ENCODE data around the gene ACBD6. TPM values are rescaled to one million over a fixed set of nuclear protein-coding genes. Genes with fewer than 3 reads are reported as not detected.

Gene ACBD6
- total RNA-seq, 2 experiments from 2014 or later: 45.7 to 49.3 TPM

GRCh38 chr1:180381184-180381580 is 121.2 kb downstream of the ACBD6 start:
- no peak for ATAC-seq (ENCODE audit: low read depth)
- DNase-seq: no peak
- POLR2A ChIA-PET: no interaction called here
- H3K4me3 Mint-ChIP-seq: no peak overlapping the region
- H3K27ac Mint-ChIP-seq: no peak overlapping the region
- no peaks in the 10 kb centered on the region for H3K4me1 Mint-ChIP-seq
- peaks cover 43% of the 10 kb centered on the region for H3K36me3 Mint-ChIP-seq
- H3K27me3 Mint-ChIP-seq: no peaks in the 10 kb centered on the region
- peaks cover 28% of the 10 kb centered on the region for H3K9me3 Mint-ChIP-seq

GRCh38 chr1:180380259-180381183 is 121.9 kb downstream of the ACBD6 start:
- ATAC-seq (ENCODE audit: low read depth): no peak
- H3K27ac Mint-ChIP-seq: no peak overlapping the region

DNA sequence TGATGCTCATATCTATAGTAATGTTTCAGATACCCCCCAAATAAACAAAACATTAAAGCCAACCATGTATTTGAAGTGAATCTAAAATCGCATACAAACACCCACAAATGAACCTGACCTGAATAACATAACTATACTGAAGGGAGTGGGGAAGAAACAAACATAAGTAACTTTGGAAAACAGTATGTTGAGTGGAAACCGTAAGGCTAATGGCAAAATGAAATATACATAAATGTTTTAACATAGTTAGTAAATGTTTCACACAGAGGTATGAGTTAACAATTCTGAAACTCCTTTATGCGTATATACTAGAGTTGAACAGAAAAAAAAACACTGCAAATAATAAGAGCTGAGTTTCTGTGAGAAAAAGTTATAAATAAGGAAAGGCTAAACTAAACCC is 125.6 kb downstream of the ACBD6 start:
- POLR2A ChIA-PET: no interaction called here
- no peak overlapping the region for H3K27ac Mint-ChIP-seq
- peaks cover 20% of the 10 kb centered on the region for H3K9me3 Mint-ChIP-seq
- H3K36me3 Mint-ChIP-seq: peaks cover 39% of the 10 kb centered on the region
- ATAC-seq (ENCODE audit: low read depth) (no peak), DNase-seq (no peak)
- no peaks in the 10 kb centered on the region for H3K27me3 Mint-ChIP-seq
- H3K4me1 Mint-ChIP-seq: no peaks in the 10 kb centered on the region
- H3K4me3 Mint-ChIP-seq: no peak overlapping the region

More at GRCh38 chr1:180380259-180381183, 121.9 kb downstream of the ACBD6 start:
- Mint-ChIP-seq H3K36me3 (peaks cover 44% of the 10 kb centered on the region), H3K4me1 (no peaks in the 10 kb centered on the region), H3K27me3 (no peaks in the 10 kb centered on the region), H3K4me3 (no peak overlapping the region), H3K9me3 (peaks cover 30% of the 10 kb centered on the region)
- DNase-seq: no peak
- POLR2A ChIA-PET: no interaction called here

DNA sequence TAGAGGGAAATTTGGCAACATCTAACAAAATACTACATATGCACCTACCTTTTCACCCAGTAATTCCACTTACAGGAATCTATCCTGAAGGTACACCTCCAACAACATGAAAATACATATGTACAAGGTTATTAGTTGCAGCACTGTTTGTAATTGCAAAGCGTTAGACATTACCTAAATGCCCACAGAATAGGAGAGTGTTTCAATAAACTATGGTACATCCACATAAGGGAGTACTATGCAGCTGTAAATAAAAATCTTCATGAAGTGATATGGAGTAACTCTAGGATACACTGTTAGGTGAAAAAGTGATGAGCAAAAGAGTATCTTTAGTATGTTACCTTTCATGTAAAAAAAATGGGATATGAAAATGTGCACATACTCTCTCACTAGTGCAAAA is 126.1 kb downstream of the ACBD6 start:
- no peak overlapping the region for H3K27ac Mint-ChIP-seq
- no peak for ATAC-seq (ENCODE audit: low read depth)
- H3K4me1 Mint-ChIP-seq: no peaks in the 10 kb centered on the region
- no peak for DNase-seq
- H3K27me3 Mint-ChIP-seq: no peaks in the 10 kb centered on the region
- H3K36me3 Mint-ChIP-seq: peaks cover 42% of the 10 kb centered on the region
- POLR2A ChIA-PET: no interaction called here
- H3K9me3 Mint-ChIP-seq: peaks cover 20% of the 10 kb centered on the region
- H3K4me3 Mint-ChIP-seq: no peak overlapping the region

- H3K27me3 Mint-ChIP-seq: no peaks in the 10 kb centered on the region
- no peaks in the 10 kb centered on the region for H3K4me1 Mint-ChIP-seq
- no peak overlapping the region for H3K4me3 Mint-ChIP-seq
- DNase-seq (no peak), ATAC-seq (ENCODE audit: low read depth) (no peak)
- H3K9me3 Mint-ChIP-seq: peaks cover 8% of the 10 kb centered on the region
- no peak overlapping the region for H3K27ac Mint-ChIP-seq
- H3K36me3 Mint-ChIP-seq: peaks cover 17% of the 10 kb centered on the region
- POLR2A ChIA-PET: no interaction called here
Measured at GRCh38 chr1:180372728-180373127, 129.6 kb downstream of the ACBD6 start.

DNA sequence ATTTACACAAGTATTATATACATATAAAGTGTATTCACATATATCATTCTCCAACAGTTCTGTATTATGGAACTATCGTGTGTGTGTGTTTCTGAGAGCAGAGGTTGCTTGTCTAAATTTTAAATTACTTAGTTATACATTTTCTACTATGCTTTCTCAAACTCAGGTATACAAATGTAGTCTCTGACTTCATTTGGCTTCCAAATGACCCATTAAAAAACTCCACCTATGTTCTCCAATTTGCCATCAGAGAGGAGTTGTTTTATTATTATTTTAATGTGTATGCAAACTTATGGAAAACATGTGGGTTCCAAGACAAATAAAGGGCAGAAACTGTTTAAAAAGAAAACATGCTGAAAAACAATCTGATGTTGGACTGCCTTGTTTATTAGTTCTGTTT is 131.8 kb downstream of the ACBD6 start:
- H3K9me3 Mint-ChIP-seq: no peaks in the 10 kb centered on the region
- H3K4me3 Mint-ChIP-seq: no peak overlapping the region
- H3K27me3 Mint-ChIP-seq: no peaks in the 10 kb centered on the region
- no peak overlapping the region for H3K27ac Mint-ChIP-seq
- no peak for DNase-seq
- no peaks in the 10 kb centered on the region for H3K4me1 Mint-ChIP-seq
- ATAC-seq (ENCODE audit: low read depth): no peak
- peaks cover 7% of the 10 kb centered on the region for H3K36me3 Mint-ChIP-seq
- POLR2A ChIA-PET: no interaction called here

- Mint-ChIP-seq H3K36me3 (peaks cover 7% of the 10 kb centered on the region), H3K4me1 (no peaks in the 10 kb centered on the region), H3K27ac (no peak overlapping the region), H3K4me3 (no peak overlapping the region), H3K27me3 (no peaks in the 10 kb centered on the region), H3K9me3 (no peaks in the 10 kb centered on the region)
- no peak for ATAC-seq (ENCODE audit: low read depth)
- POLR2A ChIA-PET: no interaction called here
- no peak for DNase-seq
Measured at GRCh38 chr1:180370188-180370587, 132.2 kb downstream of the ACBD6 start.

- H3K27ac Mint-ChIP-seq: no peak overlapping the region
- no peak overlapping the region for H3K4me3 Mint-ChIP-seq
Measured at GRCh38 chr1:180369061-180369460, 133.3 kb downstream of the ACBD6 start.

DNA sequence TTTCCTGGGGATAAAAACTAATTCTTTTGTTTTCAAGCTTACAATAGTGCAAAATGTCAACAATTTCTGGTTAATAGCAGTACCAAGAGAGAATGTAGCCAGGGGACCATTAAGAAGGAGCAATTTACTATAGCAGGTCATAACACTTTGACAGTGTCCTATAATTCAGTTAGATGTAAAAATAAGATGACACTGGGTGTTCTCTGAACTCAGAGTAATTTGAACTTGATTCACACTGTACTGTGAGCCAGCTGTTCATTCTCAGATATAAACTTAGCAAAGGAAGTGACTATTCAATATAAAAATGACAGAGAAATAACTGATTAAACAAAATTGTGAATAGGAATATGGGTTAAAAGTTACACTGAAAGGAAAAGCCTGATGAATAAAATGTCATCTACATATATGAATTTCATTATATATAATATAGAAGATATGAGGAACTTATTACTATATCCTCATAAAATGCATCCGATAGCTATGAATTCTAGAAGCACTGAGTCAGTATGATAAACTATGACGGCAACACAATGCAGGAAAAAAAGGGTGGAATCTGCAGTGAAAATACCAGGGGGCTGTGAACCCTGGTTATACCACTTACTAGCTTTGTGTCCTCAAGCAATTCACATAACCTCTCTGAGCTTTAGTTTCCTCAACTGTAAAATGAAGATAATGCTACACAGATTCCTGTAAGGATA is 135.9 kb downstream of the ACBD6 start:
- no peak overlapping the region for H3K4me3 Mint-ChIP-seq
- DNase-seq: no peak
- POLR2A ChIA-PET: no interaction called here
- ATAC-seq (ENCODE audit: low read depth): no peak
- no peaks in the 10 kb centered on the region for H3K4me1 Mint-ChIP-seq
- no peaks in the 10 kb centered on the region for H3K27me3 Mint-ChIP-seq
- H3K36me3 Mint-ChIP-seq: peaks cover 2% of the 10 kb centered on the region
- no peak overlapping the region for H3K27ac Mint-ChIP-seq
- no peaks in the 10 kb centered on the region for H3K9me3 Mint-ChIP-seq

More at GRCh38 chr1:180369061-180369460, 133.3 kb downstream of the ACBD6 start:
- Mint-ChIP-seq H3K4me1 (no peaks in the 10 kb centered on the region), H3K36me3 (peaks cover 7% of the 10 kb centered on the region), H3K9me3 (no peaks in the 10 kb centered on the region), H3K27me3 (no peaks in the 10 kb centered on the region)
- POLR2A ChIA-PET: no interaction called here
- DNase-seq: no peak
- ATAC-seq (ENCODE audit: low read depth): no peak

DNA sequence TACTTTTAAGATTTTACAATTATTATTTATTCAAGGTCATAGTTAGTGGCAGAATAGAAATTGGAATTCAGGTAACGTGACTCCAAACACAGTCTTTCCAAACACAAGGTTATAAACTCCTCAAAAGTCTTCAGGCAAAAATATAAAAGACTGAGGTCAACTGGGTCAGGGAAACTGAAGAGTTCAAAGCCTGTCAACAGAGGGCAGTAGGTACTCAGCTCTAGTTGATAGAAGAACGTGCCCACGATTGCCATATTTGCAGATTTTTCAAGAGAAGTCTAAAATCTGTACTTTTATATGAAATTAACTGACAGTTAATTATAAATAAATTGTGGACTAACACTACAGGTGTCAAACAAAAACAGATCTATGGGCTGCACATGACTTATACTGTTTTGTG is 137.3 kb downstream of the ACBD6 start:
- no peak for ATAC-seq (ENCODE audit: low read depth)
- peaks cover 2% of the 10 kb centered on the region for H3K4me1 Mint-ChIP-seq

DNA sequence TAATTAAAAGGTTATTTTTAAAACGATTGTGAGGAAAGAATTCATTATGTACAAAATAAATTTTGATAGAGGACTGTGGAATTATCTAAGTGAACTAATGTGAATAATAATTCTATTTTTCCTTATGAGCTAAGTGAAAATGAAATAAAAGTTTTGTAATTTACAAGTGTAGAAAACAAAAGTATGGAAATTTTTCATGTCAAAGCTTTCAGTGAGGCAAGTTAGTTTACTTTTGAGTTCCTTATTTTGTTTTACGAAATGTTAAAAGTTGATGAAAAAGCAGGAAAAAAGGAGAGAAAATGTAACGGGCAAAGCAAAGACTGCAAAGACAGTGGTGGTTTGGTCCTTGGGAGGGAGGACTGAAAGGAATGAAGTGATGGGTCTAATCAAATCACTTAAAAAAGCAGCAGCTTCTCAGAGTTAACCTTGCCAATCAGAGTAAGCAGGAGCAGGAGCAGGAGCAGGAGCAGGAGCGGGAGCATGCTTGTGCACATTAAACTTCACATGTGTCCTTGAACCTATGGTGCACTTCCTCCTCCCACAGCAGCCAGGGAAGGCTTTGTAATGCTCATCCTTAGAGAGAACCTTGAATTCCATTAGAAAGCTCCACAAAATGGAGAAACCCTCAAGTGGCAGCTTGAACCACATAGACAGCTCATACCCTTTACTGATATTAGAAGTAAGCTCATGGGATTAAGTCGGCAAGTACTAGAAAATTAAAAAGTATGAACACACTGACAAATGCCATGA is 139.0 kb downstream of the ACBD6 start:
- no peak for DNase-seq
- Mint-ChIP-seq H3K9me3 (no peaks in the 10 kb centered on the region), H3K27me3 (no peaks in the 10 kb centered on the region), H3K4me3 (no peak overlapping the region), H3K36me3 (no peaks in the 10 kb centered on the region), H3K27ac (no peak overlapping the region), H3K4me1 (peaks cover 2% of the 10 kb centered on the region)
- POLR2A ChIA-PET: no interaction called here
- ATAC-seq (ENCODE audit: low read depth): no peak

More for the DNA sequence above, 137.3 kb downstream of the ACBD6 start:
- Mint-ChIP-seq H3K9me3 (no peaks in the 10 kb centered on the region), H3K36me3 (no peaks in the 10 kb centered on the region), H3K27ac (no peak overlapping the region), H3K4me3 (no peak overlapping the region), H3K27me3 (no peaks in the 10 kb centered on the region)
- DNase-seq: no peak
- POLR2A ChIA-PET: no interaction called here

DNA sequence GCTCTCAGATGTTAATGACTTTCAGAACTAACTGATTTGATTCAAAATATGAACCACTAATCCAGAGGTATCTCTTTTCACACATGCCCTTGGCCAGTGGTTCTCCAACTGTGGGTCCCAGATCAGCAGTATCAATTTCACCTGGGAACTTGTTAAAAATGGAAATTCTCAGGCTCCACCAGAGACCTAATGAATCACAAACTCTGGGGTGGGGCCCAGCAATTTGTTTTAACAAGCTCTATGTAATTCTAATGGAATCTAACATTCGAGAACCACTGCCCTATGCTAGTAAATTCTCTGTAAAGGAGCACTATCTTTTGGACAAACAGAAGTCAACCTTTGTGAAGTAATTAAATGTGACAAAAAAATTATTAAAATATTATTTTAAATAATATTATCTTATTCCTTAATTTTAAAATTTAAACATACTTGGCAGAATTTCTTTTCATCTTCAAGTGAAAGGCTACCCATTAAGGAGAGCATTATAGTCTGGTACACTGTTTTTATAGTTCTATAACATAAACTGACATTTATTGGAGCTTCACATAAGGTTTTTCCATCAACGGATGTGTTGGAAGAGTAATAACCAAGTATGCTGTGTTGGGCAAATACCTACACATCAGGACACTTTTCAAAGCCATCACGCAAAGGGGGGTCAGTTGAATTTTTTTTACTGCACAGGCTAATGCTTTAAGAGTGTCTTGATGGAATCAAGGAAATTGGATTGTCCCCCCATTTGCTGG is 141.9 kb downstream of the ACBD6 start:
- Mint-ChIP-seq H3K4me3 (no peak overlapping the region), H3K36me3 (no peaks in the 10 kb centered on the region), H3K9me3 (no peaks in the 10 kb centered on the region), H3K27ac (no peak overlapping the region), H3K4me1 (peaks cover 2% of the 10 kb centered on the region), H3K27me3 (no peaks in the 10 kb centered on the region)
- DNase-seq (no peak), ATAC-seq (ENCODE audit: low read depth) (no peak)
- POLR2A ChIA-PET: no interaction called here

DNA sequence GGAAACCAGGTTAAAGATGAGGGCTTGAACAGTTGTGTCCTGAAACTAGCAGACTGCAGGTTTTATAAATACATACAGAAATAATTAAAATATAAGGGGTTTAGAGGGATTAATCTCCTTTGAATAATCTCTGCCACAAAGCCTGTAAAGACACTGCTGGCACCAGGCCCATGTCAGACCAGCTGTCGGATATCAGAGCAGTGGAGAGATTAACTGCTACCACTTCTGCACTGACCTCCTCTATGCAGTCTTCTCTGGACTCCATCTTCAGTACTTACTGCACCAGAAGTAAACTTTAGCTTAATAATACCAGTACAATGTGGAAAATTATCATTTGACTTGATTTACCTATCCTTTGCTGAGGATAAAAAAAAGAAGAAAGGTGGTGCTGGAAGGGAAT is 143.7 kb downstream of the ACBD6 start:
- Mint-ChIP-seq H3K9me3 (no peaks in the 10 kb centered on the region), H3K27ac (no peak overlapping the region), H3K27me3 (no peaks in the 10 kb centered on the region), H3K36me3 (no peaks in the 10 kb centered on the region), H3K4me3 (no peak overlapping the region), H3K4me1 (peaks cover 2% of the 10 kb centered on the region)
- ATAC-seq (ENCODE audit: low read depth): no peak
- POLR2A ChIA-PET: no interaction called here
- no peak for DNase-seq
